ENCODE results near the gene RP2.

- TF ChIP-seq POLR2A (IDR thresholded peaks at IDR 0.05) (no peak), CTCF (IDR thresholded peaks at IDR 0.05) (no peak)
These were observed 19.6 kb downstream of the RP2 start for GRCh38 chrX:46856483-46856882.

All from transverse colon (tissue), 3 donors.